ENCODE data around the gene PTPRJ.

PTPRJ gene

GRCh38 chr11:48105096-48105990, 125.0 kb downstream of the PTPRJ start:
- WGBS (ENCODE audit: insufficient coverage, insufficient read length) = no CpG with 5 or more reads among the region's 10 CpGs
- no peaks in the 10 kb centered on the region for H3K36me3 ChIP-seq (ENCODE audit: control insufficient read depth, insufficient read depth, low read length)
- H3K27me3 ChIP-seq (ENCODE audit: control insufficient read depth, insufficient read depth, low read length) = no peaks in the 10 kb centered on the region
- no peak for DNase-seq (ENCODE audit: low read depth, low spot score)
- no peak overlapping the region for H3K4me3 ChIP-seq (ENCODE audit: low read length)
- H3K27ac ChIP-seq (ENCODE audit: low read length) = no peak overlapping the region
- H3K9me3 ChIP-seq (ENCODE audit: control insufficient read depth, insufficient read depth, low read length) = no peaks in the 10 kb centered on the region
- peaks cover 7% of the 10 kb centered on the region for H3K4me1 ChIP-seq (ENCODE audit: control insufficient read depth, insufficient read depth, low read length)

GRCh38 chr11:48106166-48106565, 125.8 kb downstream of the PTPRJ start:
- H3K4me1 ChIP-seq (ENCODE audit: control insufficient read depth, insufficient read depth, low read length) = peaks cover 6% of the 10 kb centered on the region
- no peaks in the 10 kb centered on the region for H3K27me3 ChIP-seq (ENCODE audit: control insufficient read depth, insufficient read depth, low read length)
- no peak for DNase-seq (ENCODE audit: low read depth, low spot score)
- no peaks in the 10 kb centered on the region for H3K9me3 ChIP-seq (ENCODE audit: control insufficient read depth, insufficient read depth, low read length)
- WGBS (ENCODE audit: insufficient coverage, insufficient read length) = no CpG with 5 or more reads among the region's 6 CpGs
- H3K36me3 ChIP-seq (ENCODE audit: control insufficient read depth, insufficient read depth, low read length) = no peaks in the 10 kb centered on the region
- H3K27ac ChIP-seq (ENCODE audit: low read length) = no peak overlapping the region
- H3K4me3 ChIP-seq (ENCODE audit: low read length) = no peak overlapping the region

- WGBS (ENCODE audit: insufficient coverage, insufficient read length) = no CpG with 5 or more reads among the region's 7 CpGs
- no peak overlapping the region for H3K4me3 ChIP-seq (ENCODE audit: low read length)
- no peaks in the 10 kb centered on the region for H3K9me3 ChIP-seq (ENCODE audit: control insufficient read depth, insufficient read depth, low read length)
- H3K27ac ChIP-seq (ENCODE audit: low read length) = no peak overlapping the region
- H3K4me1 ChIP-seq (ENCODE audit: control insufficient read depth, insufficient read depth, low read length) = peaks cover 4% of the 10 kb centered on the region
- H3K27me3 ChIP-seq (ENCODE audit: control insufficient read depth, insufficient read depth, low read length) = no peaks in the 10 kb centered on the region
- no peak for DNase-seq (ENCODE audit: low read depth, low spot score)
- H3K36me3 ChIP-seq (ENCODE audit: control insufficient read depth, insufficient read depth, low read length) = no peaks in the 10 kb centered on the region
Measured at GRCh38 chr11:48107188-48107704, 126.9 kb downstream of the PTPRJ start.

- H3K27ac ChIP-seq (ENCODE audit: low read length) = no peak overlapping the region
- WGBS (ENCODE audit: insufficient coverage, insufficient read length) = 100% methylated on average over 2 of the region's 11 CpGs
- no peak overlapping the region for H3K4me3 ChIP-seq (ENCODE audit: low read length)
Measured at GRCh38 chr11:48108231-48109045, 128.1 kb downstream of the PTPRJ start.

GRCh38 chr11:48109046-48109666, 128.8 kb downstream of the PTPRJ start:
- Histone ChIP-seq H3K4me3 (ENCODE audit: low read length) (no peak overlapping the region), H3K9me3 (ENCODE audit: control insufficient read depth, insufficient read depth, low read length) (no peaks in the 10 kb centered on the region), H3K27me3 (ENCODE audit: control insufficient read depth, insufficient read depth, low read length) (no peaks in the 10 kb centered on the region), H3K36me3 (ENCODE audit: control insufficient read depth, insufficient read depth, low read length) (no peaks in the 10 kb centered on the region), H3K27ac (ENCODE audit: low read length) (no peak overlapping the region), H3K4me1 (ENCODE audit: control insufficient read depth, insufficient read depth, low read length) (peaks cover 3% of the 10 kb centered on the region; the same call in 1 of the 2 replicates)
- no peak for DNase-seq (ENCODE audit: low read depth, low spot score)
- WGBS (ENCODE audit: insufficient coverage, insufficient read length) = no CpG with 5 or more reads among the region's 5 CpGs

More at GRCh38 chr11:48108231-48109045, 128.1 kb downstream of the PTPRJ start:
- DNase-seq (ENCODE audit: low read depth, low spot score) = no peak
- Histone ChIP-seq H3K27me3 (ENCODE audit: control insufficient read depth, insufficient read depth, low read length) (no peaks in the 10 kb centered on the region), H3K36me3 (ENCODE audit: control insufficient read depth, insufficient read depth, low read length) (no peaks in the 10 kb centered on the region), H3K4me1 (ENCODE audit: control insufficient read depth, insufficient read depth, low read length) (peaks cover 4% of the 10 kb centered on the region), H3K9me3 (ENCODE audit: control insufficient read depth, insufficient read depth, low read length) (no peaks in the 10 kb centered on the region)

- H3K27me3 ChIP-seq (ENCODE audit: control insufficient read depth, insufficient read depth, low read length) = no peaks in the 10 kb centered on the region
- no CpG with 5 or more reads among the region's 2 CpGs for WGBS (ENCODE audit: insufficient coverage, insufficient read length)
- DNase-seq (ENCODE audit: low read depth, low spot score) = no peak
- H3K9me3 ChIP-seq (ENCODE audit: control insufficient read depth, insufficient read depth, low read length) = no peaks in the 10 kb centered on the region
- peaks cover 3% of the 10 kb centered on the region; the same call in 1 of the 2 replicates for H3K4me1 ChIP-seq (ENCODE audit: control insufficient read depth, insufficient read depth, low read length)
- no peak overlapping the region for H3K4me3 ChIP-seq (ENCODE audit: low read length)
- no peak overlapping the region for H3K27ac ChIP-seq (ENCODE audit: low read length)
- H3K36me3 ChIP-seq (ENCODE audit: control insufficient read depth, insufficient read depth, low read length) = no peaks in the 10 kb centered on the region
Measured at GRCh38 chr11:48110509-48110766, 130.1 kb downstream of the PTPRJ start.

GRCh38 chr11:48111891-48112290, 131.5 kb downstream of the PTPRJ start:
- Histone ChIP-seq H3K4me1 (ENCODE audit: control insufficient read depth, insufficient read depth, low read length) (peaks cover 3% of the 10 kb centered on the region; the same call in 1 of the 2 replicates), H3K27me3 (ENCODE audit: control insufficient read depth, insufficient read depth, low read length) (no peaks in the 10 kb centered on the region), H3K4me3 (ENCODE audit: low read length) (no peak overlapping the region), H3K9me3 (ENCODE audit: control insufficient read depth, insufficient read depth, low read length) (no peaks in the 10 kb centered on the region), H3K36me3 (ENCODE audit: control insufficient read depth, insufficient read depth, low read length) (no peaks in the 10 kb centered on the region), H3K27ac (ENCODE audit: low read length) (no peak overlapping the region)
- no CpG with 5 or more reads among the region's 3 CpGs for WGBS (ENCODE audit: insufficient coverage, insufficient read length)
- no peak for DNase-seq (ENCODE audit: low read depth, low spot score)

GRCh38 chr11:48114740-48115139, 134.4 kb downstream of the PTPRJ start:
- Histone ChIP-seq H3K4me3 (ENCODE audit: low read length) (no peak overlapping the region), H3K36me3 (ENCODE audit: control insufficient read depth, insufficient read depth, low read length) (no peaks in the 10 kb centered on the region)
- WGBS (ENCODE audit: insufficient coverage, insufficient read length) = no CpG with 5 or more reads among the region's 1 CpG

GRCh38 chr11:48116437-48117228, 136.3 kb downstream of the PTPRJ start:
- no peaks in the 10 kb centered on the region for H3K9me3 ChIP-seq (ENCODE audit: control insufficient read depth, insufficient read depth, low read length)
- H3K27ac ChIP-seq (ENCODE audit: low read length) = no peak overlapping the region
- H3K4me3 ChIP-seq (ENCODE audit: low read length) = no peak overlapping the region
- DNase-seq (ENCODE audit: low read depth, low spot score) = no peak
- no peaks in the 10 kb centered on the region for H3K27me3 ChIP-seq (ENCODE audit: control insufficient read depth, insufficient read depth, low read length)
- H3K4me1 ChIP-seq (ENCODE audit: control insufficient read depth, insufficient read depth, low read length) = no peaks in the 10 kb centered on the region
- no peaks in the 10 kb centered on the region for H3K36me3 ChIP-seq (ENCODE audit: control insufficient read depth, insufficient read depth, low read length)

More at GRCh38 chr11:48114740-48115139, 134.4 kb downstream of the PTPRJ start:
- Histone ChIP-seq H3K9me3 (ENCODE audit: control insufficient read depth, insufficient read depth, low read length) (no peaks in the 10 kb centered on the region), H3K27me3 (ENCODE audit: control insufficient read depth, insufficient read depth, low read length) (no peaks in the 10 kb centered on the region), H3K27ac (ENCODE audit: low read length) (no peak overlapping the region), H3K4me1 (ENCODE audit: control insufficient read depth, insufficient read depth, low read length) (no peaks in the 10 kb centered on the region)
- no peak for DNase-seq (ENCODE audit: low read depth, low spot score)

- DNase-seq (ENCODE audit: low read depth, low spot score) = no peak
- Histone ChIP-seq H3K4me3 (ENCODE audit: low read length) (no peak overlapping the region), H3K36me3 (ENCODE audit: control insufficient read depth, insufficient read depth, low read length) (no peaks in the 10 kb centered on the region), H3K27me3 (ENCODE audit: control insufficient read depth, insufficient read depth, low read length) (no peaks in the 10 kb centered on the region), H3K9me3 (ENCODE audit: control insufficient read depth, insufficient read depth, low read length) (no peaks in the 10 kb centered on the region), H3K27ac (ENCODE audit: low read length) (no peak overlapping the region), H3K4me1 (ENCODE audit: control insufficient read depth, insufficient read depth, low read length) (no peaks in the 10 kb centered on the region)
- no CpG with 5 or more reads among the region's 7 CpGs for WGBS (ENCODE audit: insufficient coverage, insufficient read length)
Measured at GRCh38 chr11:48122246-48122645, 141.9 kb downstream of the PTPRJ start.

All from iPS DF 6.9 (cell line).